Esophagus (tissue), 2 donors: ENCODE results near the gene RPRD1A. TPM values are rescaled to one million over a fixed set of nuclear protein-coding genes. Genes with fewer than 3 reads are reported as not detected.

Experiments
- H3K27ac ChIP-seq, 2 donors: one replicate each; pipeline ENCODE4 v1.5.1; 2013; ENCODE audit warnings: low read depth in 2 of 2, mild to moderate bottlenecking in 2 of 2, inconsistent platforms in 1 of 2, low read length in 1 of 2, moderate library complexity in 1 of 2
- H3K27me3 ChIP-seq, 2 donors: one replicate each; pipeline ENCODE4 v1.6.1; 2013; ENCODE audit warnings: low read length in 2 of 2, control low read depth in 1 of 2, mild to moderate bottlenecking in 1 of 2; ENCODE audit not compliant: insufficient read depth in 2 of 2, control insufficient read depth in 1 of 2
- H3K36me3 ChIP-seq, 2 donors: one replicate each; pipeline ENCODE4 v1.6.1; 2013; ENCODE audit warnings: low read length in 1 of 2; ENCODE audit not compliant: control insufficient read depth in 2 of 2, insufficient read depth in 2 of 2
- H3K4me1 ChIP-seq, 2 donors: one replicate each; pipeline ENCODE4 v1.6.1; 2013; ENCODE audit warnings: low read length in 1 of 2; ENCODE audit not compliant: control insufficient read depth in 2 of 2, insufficient read depth in 2 of 2
- H3K4me3 ChIP-seq, 2 donors: one replicate each; pipeline ENCODE4 v1.5.1; 2013; ENCODE audit warnings: low read length in 2 of 2, mild to moderate bottlenecking in 2 of 2, low read depth in 1 of 2, moderate library complexity in 1 of 2
- H3K9me3 ChIP-seq, 2 donors: one replicate each; pipeline ENCODE4 v1.6.1; 2013; ENCODE audit warnings: mild to moderate bottlenecking in 2 of 2, low read depth in 1 of 2, low read length in 1 of 2, moderate library complexity in 1 of 2; ENCODE audit not compliant: control insufficient read depth in 2 of 2, insufficient read depth in 1 of 2
- WGBS, 2 donors: extraction: QIAGEN DNeasy Blood & Tissue Kit; methylation state at CpG; one replicate each; pipeline ENCODE4 v1.1.7; 2013; 5-methylcytosine and 5-hydroxymethylcytosine counted together
- polyA plus RNA-seq, 2 donors: library from polyadenylated mRNA; stranded (reverse); fragments of 200-250 nt; gene quantifications; one replicate each; pipeline ENCODE4 v1.2.3, GENCODE V29; 2013
- donor health status: healthy with polysubstance abuse.
- donor health status: Bipolar disorder and iron deficiency.

The RPRD1A gene
- polyA plus RNA-seq, 2 donors, result 14.8 to 15.0 TPM

- Histone ChIP-seq H3K4me3 (no peak overlapping the region), H3K27ac (no peak overlapping the region), H3K27me3 (no peaks in the 10 kb centered on the region), H3K9me3 (no peaks in the 10 kb centered on the region), H3K4me1 (no peaks in the 10 kb centered on the region), H3K36me3 (no peaks in the 10 kb centered on the region)
- 96 to 98% methylated on average over 5 of the region's 5 CpGs for WGBS, 2 donors
Observed at GRCh38 chr18:35983818-35984217, 83.5 kb downstream of the RPRD1A start.

DNA sequence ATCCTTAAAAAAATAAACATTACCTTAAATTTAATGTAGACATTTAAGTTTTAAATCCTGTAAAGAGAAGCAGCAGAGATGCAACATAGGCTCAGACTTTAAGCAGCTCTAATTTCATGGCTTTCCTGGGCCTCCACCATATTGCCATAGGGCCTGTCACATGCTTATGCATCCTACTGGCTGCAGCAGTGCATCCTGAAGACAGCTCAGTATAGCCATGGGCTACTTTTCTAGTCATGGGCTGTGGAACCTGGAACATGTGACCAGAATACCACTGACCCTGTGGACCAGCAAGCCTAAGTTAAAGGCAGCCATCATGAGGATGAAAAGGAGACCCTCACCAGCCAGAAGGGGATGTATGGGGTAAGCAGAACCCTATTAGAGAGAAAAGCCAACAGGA lies 84.2 kb downstream of the RPRD1A start:
- Histone ChIP-seq H3K36me3 (peaks cover under 1 to 2% of the 10 kb centered on the region in 2 donors), H3K4me3 (no peak overlapping the region), H3K9me3 (no peaks in the 10 kb centered on the region), H3K27me3 (no peaks in the 10 kb centered on the region), H3K27ac (no peak overlapping the region), H3K4me1 (no peaks in the 10 kb centered on the region)

- Histone ChIP-seq H3K36me3 (peaks cover 3 to 5% of the 10 kb centered on the region in 2 donors), H3K4me3 (no peak overlapping the region), H3K9me3 (no peaks in the 10 kb centered on the region), H3K4me1 (no peaks in the 10 kb centered on the region), H3K27me3 (no peaks in the 10 kb centered on the region), H3K27ac (no peak overlapping the region)
- 86 to 88% methylated on average over 2 of the region's 2 CpGs for WGBS, 2 donors
Observed at GRCh38 chr18:35982409-35983114, 84.8 kb downstream of the RPRD1A start.

GRCh38 chr18:35979112-35979511 lies 88.2 kb downstream of the RPRD1A start:
- Histone ChIP-seq H3K9me3 (no peaks in the 10 kb centered on the region), H3K27me3 (no peaks in the 10 kb centered on the region), H3K4me1 (no peaks in the 10 kb centered on the region), H3K36me3 (peaks cover 3 to 7% of the 10 kb centered on the region in 2 donors), H3K4me3 (no peak overlapping the region), H3K27ac (no peak overlapping the region)

DNA sequence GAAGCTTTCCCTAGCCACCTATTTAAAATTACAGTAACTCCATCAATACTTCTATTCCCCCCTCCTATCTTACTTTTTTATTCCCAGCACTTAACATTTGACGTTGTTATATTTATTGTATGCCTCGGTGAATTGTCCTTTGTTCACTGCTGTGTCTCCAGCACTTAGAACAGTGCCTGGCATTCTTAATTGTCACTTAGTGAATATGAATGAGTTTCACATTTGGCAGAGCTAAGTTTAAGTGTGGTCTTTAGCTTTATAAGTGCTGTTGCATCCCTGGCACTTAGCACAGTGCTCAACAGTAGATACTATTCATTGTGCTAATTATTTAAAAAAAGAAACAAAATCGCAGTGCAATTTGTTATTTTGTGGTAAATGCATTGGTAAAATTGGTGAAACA lies 93.2 kb downstream of the RPRD1A start:
- peak overlapping the region in 1 of 2 donors; percentile 98 for H3K4me3 ChIP-seq
- H3K27me3 ChIP-seq, result no peaks in the 10 kb centered on the region
- WGBS, 2 donors, result 72 to 76% methylated on average over 3 of the region's 3 CpGs
- H3K4me1 ChIP-seq, result peaks cover 0 to 2% of the 10 kb centered on the region in 2 donors
- H3K27ac ChIP-seq, result no peak overlapping the region
- H3K36me3 ChIP-seq, result peaks cover 3 to 7% of the 10 kb centered on the region in 2 donors
- no peaks in the 10 kb centered on the region for H3K9me3 ChIP-seq

GRCh38 chr18:35973650-35974049 lies 93.7 kb downstream of the RPRD1A start:
- Histone ChIP-seq H3K27ac (no peak overlapping the region), H3K36me3 (peaks cover 3 to 7% of the 10 kb centered on the region in 2 donors)

GRCh38 chr18:35972197-35973000 lies 95.0 kb downstream of the RPRD1A start, which contains the start of gene RMP24:
TSS of gene RMP24 (plus strand) at chr18:35972679.
- peaks cover 0 to 1% of the 10 kb centered on the region in 2 donors for H3K36me3 ChIP-seq
- no peaks in the 10 kb centered on the region for H3K9me3 ChIP-seq
- H3K27ac ChIP-seq, result peak within 1 kb of the TSS; percentile 96 to 98
- 0% methylated on average over 59 to 73 of the region's 73 CpGs for WGBS, 2 donors
- peak within 1 kb of the TSS; percentile 69 to 98 for H3K4me3 ChIP-seq
- peaks cover 0 to 2% of the 10 kb centered on the region in 2 donors for H3K4me1 ChIP-seq
- H3K27me3 ChIP-seq, result no peaks in the 10 kb centered on the region

More at GRCh38 chr18:35973650-35974049, 93.7 kb downstream of the RPRD1A start:
- Histone ChIP-seq H3K4me1 (peaks cover 0 to 2% of the 10 kb centered on the region in 2 donors), H3K4me3 (peak overlapping the region in 1 of 2 donors; percentile 98), H3K27me3 (no peaks in the 10 kb centered on the region), H3K9me3 (no peaks in the 10 kb centered on the region)
- 88 to 91% methylated on average over 12 of the region's 12 CpGs for WGBS, 2 donors

GRCh38 chr18:35971661-35972196 lies 95.6 kb downstream of the RPRD1A start:
- peak overlapping the region; percentile 69 to 98 for H3K4me3 ChIP-seq
- 16 to 20% methylated on average over 15 of the region's 15 CpGs for WGBS, 2 donors
- no peaks in the 10 kb centered on the region for H3K27me3 ChIP-seq
- H3K4me1 ChIP-seq, result peaks cover 0 to 2% of the 10 kb centered on the region in 2 donors
- H3K27ac ChIP-seq, result peak overlapping the region; percentile 96 to 98
- H3K36me3 ChIP-seq, result no peaks in the 10 kb centered on the region
- H3K9me3 ChIP-seq, result peaks cover 0 to under 1% of the 10 kb centered on the region in 2 donors

DNA sequence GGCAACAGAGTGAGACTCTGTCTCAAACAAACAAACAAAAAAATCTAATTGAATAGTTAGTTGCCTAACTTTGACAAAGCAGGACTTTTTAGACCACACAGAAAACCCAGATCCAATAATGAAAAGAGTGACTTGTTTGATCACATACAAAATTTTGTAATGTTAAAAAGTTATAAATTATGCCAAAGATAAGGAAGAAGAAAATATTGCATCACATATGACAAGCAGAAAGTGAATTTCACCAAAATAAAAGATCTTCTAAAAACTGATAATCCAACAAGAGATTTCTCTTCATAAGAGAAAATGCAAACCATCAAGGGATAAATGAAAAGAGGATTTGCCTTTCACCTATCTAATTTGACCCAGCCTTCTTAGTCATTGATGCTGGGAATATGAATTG lies 97.7 kb downstream of the RPRD1A start:
- Histone ChIP-seq H3K9me3 (peaks cover 0 to 2% of the 10 kb centered on the region in 2 donors), H3K27me3 (no peaks in the 10 kb centered on the region), H3K4me1 (peaks cover 0 to 2% of the 10 kb centered on the region in 2 donors), H3K36me3 (no peaks in the 10 kb centered on the region), H3K4me3 (no peak overlapping the region), H3K27ac (no peak overlapping the region)
